Forelimb muscle (tissue), 1 donor: Measurements from ENCODE around the gene SECISBP2L. TPM values are rescaled to one million over a fixed set of nuclear protein-coding genes. Genes with fewer than 3 reads are reported as not detected.
"Not testable (repeated sequence)": the region's sequence is repeated elsewhere in the genome, so short reads cannot be mapped to it uniquely, and the experiment has no call there.

Experiments used
- DNase-seq: peaks from one replicate; pipeline ENCODE4 v3.0.0-alpha.2; 2013; ENCODE audit warnings: low read depth
- polyA plus RNA-seq: library from polyadenylated mRNA; unstranded; fragments of 120-200 nt; gene quantifications from one replicate; pipeline ENCODE4 v1.2.1, GENCODE V29; 2013; ENCODE audit not compliant: insufficient read length

Gene SECISBP2L
- polyA plus RNA-seq, 1 donor: 28.7 TPM

GRCh38 chr15:48992545-48992944 lies 53.7 kb downstream of the SECISBP2L start:
- DNase-seq: no peak

GRCh38 chr15:48992096-48992495 lies 54.1 kb downstream of the SECISBP2L start:
- no peak for DNase-seq

- DNase-seq: no peak
These were observed 57.1 kb downstream of the SECISBP2L start for GRCh38 chr15:48989170-48989569.

GRCh38 chr15:48987142-48987541 lies 59.1 kb downstream of the SECISBP2L start:
- no peak for DNase-seq

GRCh38 chr15:48986240-48986639 lies 60.0 kb downstream of the SECISBP2L start:
- DNase-seq: no peak

GRCh38 chr15:48985516-48985915 lies 60.7 kb downstream of the SECISBP2L start:
- no peak for DNase-seq

GRCh38 chr15:48984811-48985352 lies 61.4 kb downstream of the SECISBP2L start:
- no peak for DNase-seq

GRCh38 chr15:48984021-48984710 lies 62.1 kb downstream of the SECISBP2L start:
- no peak for DNase-seq

- no peak for DNase-seq
These were observed 62.9 kb downstream of the SECISBP2L start for GRCh38 chr15:48983300-48983699.

- no peak for DNase-seq
These were observed 64.3 kb downstream of the SECISBP2L start for GRCh38 chr15:48981941-48982340.

GRCh38 chr15:48978638-48979037 lies 67.6 kb downstream of the SECISBP2L start:
- DNase-seq: no peak

GRCh38 chr15:48976444-48977088 lies 69.7 kb downstream of the SECISBP2L start:
- DNase-seq: no peak

- DNase-seq: no peak
These were observed 70.5 kb downstream of the SECISBP2L start for GRCh38 chr15:48975472-48976419.

GRCh38 chr15:48974882-48975281 lies 71.4 kb downstream of the SECISBP2L start:
- DNase-seq: no peak

GRCh38 chr15:48972750-48973503 lies 73.3 kb downstream of the SECISBP2L start:
- no peak for DNase-seq

- DNase-seq: not testable (repeated sequence)
These were observed 75.3 kb downstream of the SECISBP2L start for GRCh38 chr15:48970926-48971325.

- DNase-seq: no peak
These were observed 78.2 kb downstream of the SECISBP2L start for GRCh38 chr15:48968066-48968465.

- no peak for DNase-seq
These were observed 78.9 kb downstream of the SECISBP2L start for GRCh38 chr15:48967336-48967735.

GRCh38 chr15:48966595-48967301 lies 79.5 kb downstream of the SECISBP2L start:
- no peak for DNase-seq

GRCh38 chr15:48965972-48966371 lies 80.3 kb downstream of the SECISBP2L start:
- no peak for DNase-seq

GRCh38 chr15:48964898-48965297 lies 81.3 kb downstream of the SECISBP2L start:
- no peak for DNase-seq
